ENCODE results near the gene PTDSS2.

The PTDSS2 gene

GRCh38 chr11:494761-495536 lies 44.9 kb downstream of the PTDSS2 start:
- no peak for DNase-seq

- no peak for DNase-seq
Measured at GRCh38 chr11:495537-495931, 45.5 kb downstream of the PTDSS2 start.

DNA sequence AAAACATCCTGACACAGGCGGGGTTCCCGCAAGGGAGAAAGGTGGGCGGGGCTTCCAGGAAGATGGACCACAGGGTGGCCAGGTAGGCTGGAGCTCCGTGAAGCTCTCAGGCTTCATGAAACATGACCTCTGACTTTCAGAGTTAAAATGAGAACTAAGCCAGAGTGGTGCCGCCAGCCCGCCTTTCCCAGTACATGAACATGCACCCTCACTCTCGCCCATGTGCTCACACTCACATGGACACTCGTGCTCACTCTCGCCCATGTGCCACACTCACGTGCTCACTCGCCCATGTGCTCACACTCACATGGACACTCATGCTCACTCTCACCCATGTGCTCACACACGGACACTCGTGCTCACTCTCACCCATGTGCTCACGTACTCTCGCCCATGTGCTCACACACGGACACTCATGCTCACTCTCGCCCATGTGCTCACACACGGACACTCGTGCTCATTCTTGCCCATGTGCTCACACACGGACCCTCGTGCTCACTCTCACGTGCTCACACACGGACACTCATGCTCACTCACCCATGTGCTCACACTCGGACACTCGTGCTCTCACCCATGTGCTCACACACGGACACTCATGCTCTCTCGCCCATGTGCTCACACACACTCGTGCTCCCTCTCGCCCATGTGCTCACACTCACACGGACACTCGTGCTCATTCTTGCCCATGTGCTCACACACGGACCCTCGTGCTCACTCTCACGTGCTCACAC lies 46.9 kb downstream of the PTDSS2 start:
- no peak for DNase-seq

DNA sequence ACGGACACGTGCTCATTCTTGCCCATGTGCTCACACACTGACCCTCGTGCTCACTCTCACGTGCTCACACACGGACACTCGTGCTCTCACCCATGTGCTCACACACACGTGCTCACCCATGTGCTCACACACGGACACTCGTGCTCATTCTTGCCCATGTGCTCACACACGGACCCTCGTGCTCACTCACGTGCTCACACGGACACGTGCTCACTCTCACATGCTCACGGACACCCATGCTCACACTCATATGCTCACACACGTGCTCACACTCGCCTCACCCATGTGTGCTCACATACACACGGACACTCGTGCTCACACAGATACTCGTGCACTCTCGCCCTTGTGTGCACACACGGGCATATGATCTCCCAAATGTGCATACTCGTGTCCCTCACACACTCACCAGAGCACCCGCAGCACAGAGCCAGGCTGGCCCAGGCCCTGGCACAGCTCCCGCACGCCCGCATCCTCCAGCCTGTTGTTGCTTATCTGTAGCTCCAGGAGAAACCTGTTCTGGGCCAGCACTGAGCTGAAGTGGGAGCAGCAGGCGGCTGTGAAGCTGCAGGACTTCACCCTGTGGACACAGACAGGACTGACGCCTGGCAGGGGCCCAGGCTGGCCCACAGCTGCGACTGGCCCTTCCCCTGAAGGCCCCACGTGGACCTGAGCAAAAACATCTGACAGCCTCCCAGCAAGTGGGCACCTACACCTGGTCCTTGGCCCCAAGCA lies 47.7 kb downstream of the PTDSS2 start:
- no peak for DNase-seq

GRCh38 chr11:498297-499181 lies 48.5 kb downstream of the PTDSS2 start:
- no peak for DNase-seq

- no peak for DNase-seq
Measured at GRCh38 chr11:499201-500076, 49.4 kb downstream of the PTDSS2 start.

DNA sequence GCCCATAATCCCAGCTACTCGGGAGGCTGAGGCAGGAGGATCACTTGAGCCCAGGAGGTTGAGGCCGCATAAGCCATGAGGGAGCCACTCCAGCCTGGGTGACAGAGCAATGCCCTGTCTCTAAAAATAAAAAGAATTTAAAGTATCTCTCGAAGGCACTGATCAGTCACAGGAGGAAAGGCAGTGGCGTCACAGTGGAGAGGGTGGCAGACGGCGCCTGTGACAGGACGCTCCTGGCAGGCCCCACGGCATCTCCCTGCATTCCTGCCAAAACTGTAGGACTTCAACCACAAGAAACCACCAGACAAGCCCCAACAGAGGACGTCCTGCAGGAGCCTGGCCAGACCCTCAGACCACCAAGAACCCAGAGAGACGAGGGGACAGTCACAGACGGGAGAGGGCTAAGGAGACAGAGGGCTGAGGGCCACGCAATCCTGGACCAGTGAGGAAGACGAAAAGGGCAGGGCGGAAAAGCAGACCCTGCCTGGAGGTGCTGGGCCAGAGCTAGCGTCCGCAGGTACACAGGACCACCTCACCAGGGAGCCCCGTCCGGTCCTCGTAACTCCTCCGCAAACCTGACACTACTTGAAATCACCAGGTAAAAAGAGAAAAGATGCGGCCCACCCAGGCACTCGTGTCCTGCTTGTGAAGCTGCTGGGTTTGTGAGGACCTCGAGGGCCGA lies 51.1 kb downstream of the PTDSS2 start:
- no peak for DNase-seq

GRCh38 chr11:501683-502287 lies 51.7 kb downstream of the PTDSS2 start:
- DNase-seq, result no peak

DNA sequence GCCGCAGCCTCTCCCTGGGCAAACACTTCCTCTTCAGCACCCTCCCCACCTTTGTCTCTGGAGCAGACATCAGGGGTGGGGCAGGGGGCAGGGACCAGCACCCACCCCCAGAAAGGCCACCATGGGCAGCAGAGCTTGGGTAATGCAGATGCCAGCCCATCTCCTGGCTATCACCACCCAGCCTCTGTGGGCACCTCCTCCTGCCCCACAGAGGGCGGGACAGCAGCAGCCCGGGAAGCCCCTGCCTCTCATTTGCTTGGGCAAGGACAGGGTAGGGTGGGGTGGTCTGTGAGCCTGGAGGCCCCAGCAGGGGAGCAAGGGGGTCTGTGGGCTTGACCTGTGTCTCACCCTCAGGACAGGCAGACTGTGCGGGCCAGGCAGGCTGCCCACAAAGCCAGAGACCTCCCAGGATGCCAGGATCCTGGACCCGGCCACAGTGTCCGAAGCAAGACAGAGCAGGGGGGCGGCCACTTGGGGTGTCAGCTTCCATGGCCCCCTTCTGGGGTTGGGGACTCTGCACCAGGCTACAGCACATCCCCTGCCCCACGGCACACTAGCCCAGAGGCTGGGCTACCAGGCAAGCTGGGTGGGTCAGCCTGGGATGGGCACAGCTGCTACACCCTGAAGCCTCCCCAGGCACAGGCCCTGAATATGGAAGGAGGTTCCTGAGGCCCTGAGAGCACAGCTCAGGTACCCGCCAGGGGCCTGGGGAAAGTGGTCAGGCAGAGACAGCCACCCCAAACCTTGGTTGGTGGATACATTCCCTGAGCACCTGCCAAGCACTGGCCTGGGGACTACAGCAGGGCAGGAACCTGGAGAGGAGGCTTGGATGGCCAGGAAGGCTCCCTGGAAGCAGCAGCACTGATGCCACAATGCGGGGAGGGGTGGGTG lies 52.5 kb downstream of the PTDSS2 start:
- DNase-seq, result no peak

DNA sequence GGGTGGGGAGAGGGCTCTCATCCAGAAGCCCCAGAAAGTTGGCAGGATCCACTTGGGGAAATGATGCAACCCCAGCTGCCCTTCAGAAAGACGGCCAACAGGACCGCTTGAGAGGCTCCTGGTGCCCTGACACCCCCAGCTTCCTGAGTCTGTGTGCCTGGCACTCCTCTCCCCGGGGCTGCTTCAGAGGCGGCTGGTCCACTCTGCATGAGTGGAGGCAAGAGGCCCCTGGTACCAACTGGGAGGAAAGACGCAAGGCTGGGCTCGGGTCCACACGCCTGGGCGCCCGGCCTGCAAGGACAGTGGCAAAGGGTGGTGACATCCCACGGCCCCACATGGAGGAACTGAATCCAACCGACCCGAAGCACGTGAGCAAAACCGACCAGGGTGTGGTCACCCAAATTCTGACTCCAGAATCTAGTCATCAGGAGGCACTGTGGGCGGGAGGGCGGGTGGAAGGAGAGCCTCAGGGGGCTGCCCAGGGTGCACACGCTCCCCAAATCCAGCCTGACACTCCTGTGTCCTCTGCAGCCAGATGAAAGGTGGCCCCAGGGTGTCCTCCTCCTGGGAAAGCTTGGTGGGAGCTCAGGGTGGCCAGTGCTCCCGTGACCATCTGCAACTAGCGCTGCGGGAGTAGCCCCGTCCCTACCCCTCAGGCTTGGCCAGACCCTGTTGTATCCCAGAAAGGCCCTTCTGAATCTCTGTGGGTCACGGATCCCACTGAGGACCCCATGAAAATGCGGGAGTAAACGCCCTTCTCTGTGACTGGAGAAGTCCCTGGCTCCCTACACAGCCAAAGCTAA lies 53.3 kb downstream of the PTDSS2 start:
- DNase-seq, result no peak

- DNase-seq, result no peak
Measured at GRCh38 chr11:504053-504993, 54.2 kb downstream of the PTDSS2 start.

DNA sequence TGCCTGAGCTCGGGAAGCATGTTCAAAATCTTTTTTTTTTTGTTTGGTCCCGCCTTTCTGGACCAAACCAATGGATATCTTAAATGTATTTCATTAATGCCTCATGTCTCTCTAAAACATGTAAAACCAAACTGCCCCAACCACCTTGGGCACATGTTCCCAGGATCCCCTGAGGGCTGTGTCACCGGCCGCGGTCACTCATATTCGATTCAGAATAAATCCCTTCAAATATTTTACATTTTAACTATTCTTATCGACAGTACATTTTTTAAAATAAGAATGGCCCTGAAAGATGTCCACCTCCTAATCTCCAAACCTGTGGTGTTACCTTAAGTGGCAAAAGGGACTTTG lies 54.9 kb downstream of the PTDSS2 start:
- no peak for DNase-seq

DNA sequence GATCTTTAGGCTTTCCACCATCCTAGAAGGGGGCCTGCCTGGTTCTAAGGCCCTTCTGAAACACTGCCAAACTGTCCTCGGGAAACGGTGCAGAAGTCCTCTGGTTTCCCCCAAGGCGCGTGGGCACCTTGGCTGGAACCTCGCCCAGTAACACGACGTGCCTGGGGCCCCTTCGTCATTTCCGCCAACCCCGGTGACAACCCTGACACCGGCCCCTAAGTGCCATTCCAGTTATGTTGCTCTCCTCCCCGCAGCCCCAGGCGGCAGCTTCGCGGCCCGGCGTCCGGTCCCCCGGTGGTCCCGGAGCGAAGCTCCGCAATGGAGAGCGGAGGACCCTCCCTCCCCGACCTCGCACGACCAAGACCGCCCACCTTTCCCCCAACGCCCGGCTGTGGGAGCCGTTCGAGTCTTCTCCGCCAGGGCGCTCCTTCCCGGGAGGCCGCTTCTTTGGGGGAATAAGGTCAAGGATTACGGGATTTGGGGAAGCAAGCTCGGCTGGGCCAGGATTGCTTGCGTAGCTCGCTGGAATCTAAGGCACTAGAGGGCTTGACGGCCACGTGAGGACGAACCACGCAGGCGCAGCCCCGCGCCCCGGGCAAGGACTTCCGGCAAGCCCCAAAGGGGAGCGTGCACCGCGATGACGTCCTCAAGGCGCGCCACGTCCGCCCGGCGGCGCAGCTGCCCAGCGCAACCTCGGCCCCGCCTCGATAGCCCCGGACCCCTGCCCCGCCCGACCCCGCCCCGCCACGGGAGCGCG lies 56.3 kb downstream of the PTDSS2 start:
- peak; percentile 95 for DNase-seq

DNA sequence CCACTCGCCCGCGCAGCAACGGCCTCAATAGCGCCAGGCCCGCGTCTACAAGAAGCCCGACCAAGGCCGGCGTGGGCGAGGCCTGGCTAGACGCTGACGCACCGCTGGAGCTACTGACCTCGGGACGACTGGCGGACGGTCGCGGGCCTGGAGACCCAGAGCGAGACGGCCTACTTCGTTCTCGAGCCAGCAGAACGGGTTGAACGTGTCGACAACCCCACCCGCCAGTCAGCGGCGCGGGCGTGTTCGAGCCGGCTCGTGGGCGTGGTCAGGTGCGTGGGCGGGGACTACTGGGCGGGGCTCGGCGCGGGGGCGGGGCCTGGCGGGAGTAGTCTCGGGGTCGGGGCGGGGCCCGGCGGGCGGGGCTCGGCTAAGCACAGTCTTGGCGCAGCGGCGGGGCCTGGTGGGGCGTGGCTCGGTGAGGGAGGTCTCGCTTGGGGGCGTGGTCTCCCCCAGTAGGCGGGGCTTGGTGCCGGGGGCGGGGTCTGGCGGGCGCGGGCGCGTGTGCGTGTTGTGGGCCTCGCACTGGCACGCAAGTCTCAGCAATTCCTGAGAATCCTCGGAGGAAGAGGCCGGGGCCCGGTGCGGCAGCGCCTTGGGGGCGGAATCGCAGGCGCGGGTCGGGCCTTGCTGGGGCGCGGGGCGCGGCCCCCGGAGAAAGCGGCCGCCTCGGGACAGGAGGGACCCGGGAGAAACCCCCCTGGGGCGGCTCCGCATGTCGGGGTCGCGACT lies 57.1 kb downstream of the PTDSS2 start, which contains the start of gene RNH1:
Gene RNH1 (minus strand): TSS at position 248 of the 732 bp plus-strand sequence. CDS start 5,080 bp downstream, outside the sequence.
- DNase-seq, result peak; percentile 87

GRCh38 chr11:507727-508515 lies 57.8 kb downstream of the PTDSS2 start:
- no peak for DNase-seq
